KOPT-K1 (cell line): ENCODE data around the gene SAT2.
"Not testable (repeated sequence)": the region's sequence is repeated elsewhere in the genome, so short reads cannot be mapped to it uniquely, and the experiment has no call there.

Experiments used
- H3K27ac ChIP-seq: fragments of 200-600 bp; sonication (generic); 2 replicates; pipeline ENCODE4 v1.5.1; 2016; ENCODE audit warnings: antibody characterized with exemption, mild to moderate bottlenecking, low read depth, low read length; ENCODE audit not compliant: poor library complexity, severe bottlenecking
- H3K36me3 ChIP-seq: fragments of 200-600 bp; sonication (generic); 2 replicates; pipeline ENCODE4 v1.5.1; 2017; ENCODE audit warnings: antibody characterized with exemption, mild to moderate bottlenecking, low read length, moderate library complexity; ENCODE audit not compliant: insufficient read depth
- H3K9me3 ChIP-seq: fragments of 200-600 bp; sonication (generic); 2 replicates; pipeline ENCODE4 v1.5.1; 2017; ENCODE audit warnings: antibody characterized with exemption, low read length, mild to moderate bottlenecking; ENCODE audit not compliant: insufficient read depth, poor library complexity, severe bottlenecking

Gene SAT2

DNA sequence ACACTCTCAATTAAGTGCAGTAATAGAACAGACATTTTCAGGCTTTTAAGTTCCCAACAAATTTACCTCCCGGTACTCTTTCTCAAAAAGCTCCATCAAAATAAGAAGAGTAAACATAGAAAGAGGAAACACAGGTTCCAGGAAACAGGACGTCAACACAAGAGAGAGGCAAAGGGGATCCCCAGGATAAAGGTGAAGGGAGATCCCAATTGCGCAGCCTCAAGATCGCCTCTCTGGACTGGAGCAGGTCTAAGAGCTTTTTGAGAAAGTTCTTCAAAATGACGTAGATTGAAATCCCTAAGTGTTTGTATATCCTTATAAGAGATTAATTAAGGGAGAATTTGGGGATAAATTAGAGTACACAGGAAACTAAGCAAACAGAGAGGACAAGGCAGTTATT lies 9.0 kb downstream of the SAT2 start:
- H3K36me3 ChIP-seq: no peaks in the 10 kb centered on the region
- H3K27ac ChIP-seq: no peak overlapping the region
- no peaks in the 10 kb centered on the region for H3K9me3 ChIP-seq

DNA sequence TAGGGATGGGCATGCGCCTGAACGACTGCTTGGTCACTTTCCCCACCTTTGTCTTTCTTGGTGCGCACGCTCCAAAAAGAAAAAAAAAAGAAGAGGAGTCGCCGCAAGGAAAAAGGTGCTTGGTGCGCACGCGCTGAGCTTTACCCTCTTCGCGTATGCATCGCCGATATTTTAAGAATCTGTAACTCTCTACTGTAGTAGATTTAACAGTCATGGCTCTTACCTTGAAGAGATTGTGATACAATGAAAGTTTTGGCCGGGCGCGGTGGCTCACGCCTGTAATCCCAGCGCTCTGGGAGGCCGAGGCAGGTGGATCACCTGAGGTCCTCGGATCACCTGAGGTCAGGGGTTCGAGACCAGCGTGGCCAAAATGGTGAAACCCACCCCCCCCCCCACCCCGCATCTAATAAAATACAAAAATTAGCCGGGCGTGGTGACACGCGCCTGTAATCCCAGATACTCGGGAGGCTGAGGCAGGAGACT lies 12.3 kb downstream of the SAT2 start:
- H3K36me3 ChIP-seq: peaks cover 22% of the 10 kb centered on the region
- no peaks in the 10 kb centered on the region for H3K9me3 ChIP-seq
- H3K27ac ChIP-seq: peak overlapping the region; percentile 53

DNA sequence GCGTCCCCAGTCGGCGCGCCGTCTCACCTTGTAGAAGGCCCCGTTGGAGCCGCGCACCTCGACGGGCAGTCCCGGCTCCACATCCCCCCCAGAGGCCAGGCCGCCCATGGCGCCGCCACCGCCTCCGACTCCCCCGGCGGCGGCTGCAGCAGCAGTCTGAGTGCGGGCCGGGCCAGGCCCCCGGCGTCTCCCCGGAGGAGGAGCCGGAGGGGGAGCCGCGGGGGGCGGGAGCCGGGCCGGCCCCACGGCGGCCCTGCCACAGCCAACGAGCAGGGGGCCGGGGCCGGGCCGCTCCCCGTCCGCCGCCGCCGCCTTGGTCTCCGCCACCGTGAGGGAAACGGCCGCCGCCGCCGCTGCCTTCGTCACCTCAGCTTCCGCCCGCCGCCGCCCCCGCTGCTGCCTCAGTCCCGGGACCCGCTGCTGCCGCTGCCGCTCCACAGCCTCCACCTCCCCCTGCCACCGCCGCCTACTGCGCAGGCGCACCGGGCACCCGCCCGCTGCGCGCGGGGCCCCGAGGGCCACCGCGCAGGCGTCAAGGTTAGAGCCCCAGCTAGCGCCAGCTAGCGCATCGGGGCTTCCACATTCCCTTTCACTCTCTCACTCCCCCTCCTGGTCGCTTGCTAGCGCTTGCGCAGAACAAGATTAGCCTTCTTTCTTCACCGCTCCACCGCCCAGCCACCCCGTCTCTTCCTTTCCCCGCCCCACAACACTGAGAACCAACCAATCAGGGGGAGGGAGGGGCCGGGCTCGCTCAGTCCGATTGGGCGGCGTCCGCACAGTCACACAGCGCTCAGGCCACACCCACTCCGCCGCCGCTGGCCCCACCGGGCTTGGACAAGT lies 13.0 kb downstream of the SAT2 start, which contains the start of gene FXR2:
Gene FXR2 (minus strand): TSS at position 473 of the 840 bp plus-strand sequence. CDS start 365 bp downstream, at position 108.
- peaks cover 25% of the 10 kb centered on the region for H3K36me3 ChIP-seq
- H3K9me3 ChIP-seq: no peaks in the 10 kb centered on the region
- peak within 1 kb of the TSS; percentile 73 for H3K27ac ChIP-seq

DNA sequence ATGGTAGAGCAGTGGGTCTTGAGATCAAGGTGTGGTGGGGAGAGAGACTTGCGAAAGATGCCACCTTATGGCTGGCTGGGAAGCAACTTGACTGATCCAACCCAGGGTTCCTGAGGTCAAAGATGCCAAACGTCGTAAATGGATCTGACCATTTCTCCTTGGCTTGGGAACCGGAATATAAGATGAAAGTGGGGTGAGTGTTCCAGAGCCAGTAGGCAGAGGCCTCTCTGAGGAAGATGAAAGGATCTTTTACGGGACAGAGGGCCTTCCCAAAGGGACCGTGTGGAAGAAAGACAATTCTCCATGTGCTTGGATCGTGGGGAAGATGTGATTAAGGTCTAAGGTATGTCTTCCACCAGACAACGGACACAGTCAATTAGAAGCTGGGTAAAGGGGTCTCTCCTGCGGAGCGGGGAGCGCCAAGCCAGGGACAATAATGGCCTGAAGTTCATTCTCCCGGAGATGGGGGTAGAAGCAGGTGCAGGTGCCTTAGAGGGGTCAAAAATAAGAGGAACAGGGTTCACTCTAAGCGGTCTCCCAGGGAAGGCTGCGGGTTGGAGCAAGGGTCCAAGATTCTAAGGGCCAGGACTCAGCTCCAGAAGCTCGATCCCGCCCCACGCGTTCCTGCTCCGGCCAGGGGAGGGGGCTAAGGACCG lies 13.7 kb downstream of the SAT2 start:
- H3K36me3 ChIP-seq: peaks cover 25% of the 10 kb centered on the region
- no peaks in the 10 kb centered on the region for H3K9me3 ChIP-seq
- H3K27ac ChIP-seq: peak overlapping the region; percentile 73

DNA sequence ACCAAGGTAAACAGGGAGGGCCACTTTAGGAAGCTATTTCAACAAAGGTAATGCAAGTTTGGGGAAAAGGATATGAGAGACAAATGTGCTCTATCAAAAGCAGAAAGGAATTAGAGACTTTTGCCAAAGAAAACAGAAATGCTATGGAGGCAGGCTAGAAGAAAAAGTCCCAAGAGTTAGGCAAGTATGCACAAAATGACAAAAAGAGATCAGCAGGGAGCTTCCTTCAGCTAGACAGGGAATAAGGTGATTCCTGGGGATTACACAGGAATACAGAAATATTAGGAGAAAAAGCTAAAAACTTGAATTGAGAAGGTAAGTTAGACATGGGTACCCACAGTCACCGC lies 15.4 kb downstream of the SAT2 start:
- Histone ChIP-seq H3K27ac (no peak overlapping the region), H3K36me3 (peaks cover 29% of the 10 kb centered on the region)

DNA sequence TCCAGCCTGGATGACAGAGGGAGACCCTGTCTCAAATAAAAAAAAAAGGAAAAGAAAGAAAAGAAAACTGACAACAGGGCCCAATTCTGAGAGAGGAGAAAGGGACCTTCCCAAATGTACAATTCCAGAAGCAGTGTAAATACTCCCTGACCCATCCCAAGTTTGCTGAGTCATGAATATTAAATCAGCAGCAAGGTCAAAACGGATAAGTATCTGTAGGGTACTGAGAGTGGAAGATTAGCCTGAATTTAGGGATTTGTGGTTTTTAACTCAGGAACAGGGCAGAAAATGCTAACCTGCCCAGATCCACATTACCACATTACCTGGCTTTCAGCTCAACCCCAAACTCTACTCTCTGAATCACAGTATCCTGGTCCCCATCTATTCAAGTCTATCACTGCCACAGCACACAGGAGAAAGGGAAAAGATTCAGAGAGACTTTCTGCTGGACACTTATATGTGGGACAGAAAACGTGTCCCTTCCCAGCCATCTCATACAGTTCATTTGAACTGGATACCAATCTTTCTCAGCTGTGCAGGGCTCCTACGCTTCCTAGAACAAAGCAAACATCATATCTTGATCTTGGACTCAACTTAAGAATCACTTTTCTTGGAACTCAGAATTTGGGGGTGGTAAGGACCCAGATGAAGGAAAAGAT lies 15.9 kb downstream of the SAT2 start:
- H3K36me3 ChIP-seq: peaks cover 29% of the 10 kb centered on the region
- no peak overlapping the region for H3K27ac ChIP-seq
- H3K9me3 ChIP-seq: no peaks in the 10 kb centered on the region

More for the DNA sequence above, 15.4 kb downstream of the SAT2 start:
- no peaks in the 10 kb centered on the region for H3K9me3 ChIP-seq

DNA sequence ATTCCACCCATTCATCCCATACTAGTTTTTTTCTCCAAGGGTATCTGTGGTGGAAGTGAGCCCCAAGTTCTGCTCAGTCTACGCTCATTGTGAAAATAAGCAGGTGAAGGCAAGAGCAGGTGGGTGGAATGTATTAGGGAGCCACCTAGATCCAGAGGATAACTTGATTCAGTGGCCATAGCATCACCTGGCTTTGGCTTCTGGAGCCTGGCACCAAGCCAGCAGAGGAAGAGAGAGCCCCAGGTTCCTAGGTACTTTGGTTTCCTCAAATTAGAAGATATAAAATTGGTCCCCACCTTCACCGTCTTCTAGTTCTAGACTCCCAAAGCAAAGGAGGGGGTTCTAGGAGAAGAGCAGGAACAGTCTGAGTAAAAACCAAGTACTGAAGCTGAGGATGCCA lies 17.0 kb downstream of the SAT2 start:
- no peak overlapping the region for H3K27ac ChIP-seq
- no peaks in the 10 kb centered on the region for H3K9me3 ChIP-seq
- H3K36me3 ChIP-seq: peaks cover 37% of the 10 kb centered on the region

DNA sequence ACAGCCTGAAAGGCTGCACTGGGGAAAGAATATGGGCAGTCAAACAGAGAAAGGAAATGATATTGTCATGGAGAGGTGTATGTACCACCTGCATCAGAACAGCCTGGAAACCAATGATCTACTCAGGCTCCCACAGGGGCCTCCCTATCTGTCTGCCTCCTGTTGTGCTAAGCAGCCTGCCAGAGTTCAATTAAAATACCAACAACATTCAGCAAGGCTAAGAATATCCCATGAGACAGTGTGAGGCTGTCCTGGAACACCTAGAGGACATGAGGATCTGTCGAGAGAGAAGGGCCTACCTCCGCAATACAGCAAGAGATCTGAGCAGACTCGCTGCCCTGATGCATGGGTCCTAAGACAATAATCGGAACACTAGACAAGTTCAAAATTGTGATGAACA lies 21.3 kb downstream of the SAT2 start:
- H3K36me3 ChIP-seq: peaks cover 68% of the 10 kb centered on the region
- no peaks in the 10 kb centered on the region for H3K9me3 ChIP-seq

DNA sequence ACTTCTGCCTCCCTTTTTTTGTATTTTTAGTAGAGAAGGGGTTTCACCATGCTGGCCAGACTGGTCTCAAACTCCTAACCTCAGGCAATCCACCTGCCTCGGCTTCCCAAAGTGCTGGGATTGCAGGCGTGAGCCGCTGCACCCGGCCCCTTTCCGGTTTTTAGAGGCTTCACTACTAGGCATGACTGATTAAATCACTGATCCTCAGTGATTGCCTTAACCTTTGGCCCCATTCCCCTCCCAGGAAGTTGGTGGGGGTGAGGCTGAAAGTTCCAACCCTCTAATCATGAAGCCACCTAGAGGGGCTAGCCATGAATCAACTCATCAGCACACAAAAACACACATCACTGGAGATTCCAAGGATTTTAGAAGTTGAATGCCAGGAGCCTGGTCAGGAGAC lies 30.1 kb downstream of the SAT2 start:
- not testable (repeated sequence) for H3K9me3 ChIP-seq, H3K27ac ChIP-seq
- peaks cover 94% of the 10 kb centered on the region for H3K36me3 ChIP-seq

More for the DNA sequence above, 21.3 kb downstream of the SAT2 start:
- H3K27ac ChIP-seq: no peak overlapping the region

DNA sequence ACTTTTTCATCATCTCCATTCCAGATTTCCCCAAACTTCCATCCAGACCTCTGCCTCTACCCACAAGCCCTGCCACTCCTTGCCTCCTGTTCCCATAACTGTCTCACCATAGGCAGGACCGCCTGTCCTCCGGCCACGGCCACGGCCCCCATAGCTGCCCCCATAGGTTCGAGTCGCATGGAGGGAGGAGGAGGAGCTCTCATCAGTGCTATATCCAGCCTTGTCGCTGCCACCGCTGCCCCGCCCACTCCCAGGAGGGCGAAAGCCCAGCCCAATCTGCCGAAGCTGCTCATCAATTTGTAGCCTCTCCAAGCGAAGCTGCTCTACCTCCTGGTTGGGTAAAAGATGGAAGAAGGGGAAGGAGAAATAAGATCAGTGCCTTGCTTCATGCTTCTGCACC lies 34.3 kb downstream of the SAT2 start:
- no peak overlapping the region for H3K27ac ChIP-seq
- H3K36me3 ChIP-seq: peaks cover 94% of the 10 kb centered on the region

DNA sequence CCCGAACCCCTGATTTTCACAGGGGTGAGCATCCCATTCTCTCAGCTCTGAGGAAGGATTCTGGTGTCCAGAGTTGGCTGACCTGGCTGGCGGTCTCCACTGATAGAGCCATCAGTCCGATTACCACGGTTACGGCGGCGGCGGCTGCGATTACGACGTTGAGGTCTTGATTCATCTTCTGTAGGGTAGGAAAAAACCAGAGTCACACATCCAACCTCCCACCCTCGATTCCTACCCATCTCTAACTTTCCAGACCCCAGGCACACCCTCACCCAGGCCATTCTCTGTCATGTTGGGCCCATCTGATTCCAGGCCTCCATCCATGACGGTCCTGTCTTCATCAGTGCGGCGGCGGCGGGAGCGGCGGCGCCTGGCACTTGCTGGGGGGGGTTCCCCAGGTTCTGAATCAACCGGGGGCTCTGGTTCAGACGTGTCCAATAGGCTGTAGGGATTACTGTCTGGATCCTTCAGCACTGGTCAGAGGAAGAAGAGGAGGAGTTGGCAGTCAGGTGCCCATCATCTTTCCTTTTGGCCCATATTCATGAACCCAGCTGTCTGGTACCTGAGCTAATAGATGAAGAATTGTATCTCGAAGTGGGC lies 35.1 kb downstream of the SAT2 start:
- Histone ChIP-seq H3K36me3 (peaks cover 100% of the 10 kb centered on the region), H3K27ac (no peak overlapping the region), H3K9me3 (no peaks in the 10 kb centered on the region)

More for the DNA sequence above, 34.3 kb downstream of the SAT2 start:
- H3K9me3 ChIP-seq: no peaks in the 10 kb centered on the region

DNA sequence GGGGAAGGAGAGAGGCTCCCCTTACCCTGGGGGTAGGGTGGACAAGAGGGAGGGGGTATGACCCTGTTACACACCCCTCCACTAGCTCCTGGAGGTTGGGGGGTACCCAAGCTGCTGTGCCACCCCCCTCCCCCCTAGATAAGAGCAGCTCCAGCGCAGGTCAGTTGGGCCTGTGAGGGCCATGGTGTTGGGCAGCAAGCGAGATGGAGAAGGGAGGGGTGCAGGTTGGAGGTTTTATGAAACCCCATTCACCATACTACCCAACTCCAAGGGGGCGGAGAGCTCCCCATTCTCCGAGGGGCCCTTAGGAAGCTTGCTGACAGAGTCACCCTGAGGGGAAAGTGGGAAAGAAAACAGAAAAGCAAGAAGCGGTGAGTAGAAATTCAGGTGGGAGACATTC lies 36.0 kb downstream of the SAT2 start:
- Histone ChIP-seq H3K36me3 (peaks cover 100% of the 10 kb centered on the region), H3K27ac (no peak overlapping the region), H3K9me3 (no peaks in the 10 kb centered on the region)

DNA sequence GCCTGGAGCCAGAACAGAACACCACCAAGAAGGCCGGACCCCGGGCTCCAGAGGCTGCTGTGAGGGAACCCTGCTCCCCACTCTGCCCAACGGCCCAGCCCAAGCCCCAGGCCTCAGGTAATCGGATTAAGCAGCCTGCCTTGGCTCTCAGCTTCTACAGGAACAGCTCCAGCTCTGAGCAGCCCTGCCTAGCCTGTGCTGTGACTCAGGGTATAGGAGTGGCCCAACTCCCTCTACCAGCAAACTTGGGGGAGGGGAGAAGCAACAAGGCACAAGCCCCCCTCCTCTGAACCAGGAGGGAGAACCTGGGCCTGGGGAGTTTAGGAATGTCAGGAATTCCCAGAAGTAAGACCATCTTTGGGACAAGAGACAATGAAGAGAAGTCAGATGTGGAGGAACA lies 36.9 kb downstream of the SAT2 start:
- Histone ChIP-seq H3K27ac (no peak overlapping the region), H3K36me3 (peaks cover 99% of the 10 kb centered on the region)

DNA sequence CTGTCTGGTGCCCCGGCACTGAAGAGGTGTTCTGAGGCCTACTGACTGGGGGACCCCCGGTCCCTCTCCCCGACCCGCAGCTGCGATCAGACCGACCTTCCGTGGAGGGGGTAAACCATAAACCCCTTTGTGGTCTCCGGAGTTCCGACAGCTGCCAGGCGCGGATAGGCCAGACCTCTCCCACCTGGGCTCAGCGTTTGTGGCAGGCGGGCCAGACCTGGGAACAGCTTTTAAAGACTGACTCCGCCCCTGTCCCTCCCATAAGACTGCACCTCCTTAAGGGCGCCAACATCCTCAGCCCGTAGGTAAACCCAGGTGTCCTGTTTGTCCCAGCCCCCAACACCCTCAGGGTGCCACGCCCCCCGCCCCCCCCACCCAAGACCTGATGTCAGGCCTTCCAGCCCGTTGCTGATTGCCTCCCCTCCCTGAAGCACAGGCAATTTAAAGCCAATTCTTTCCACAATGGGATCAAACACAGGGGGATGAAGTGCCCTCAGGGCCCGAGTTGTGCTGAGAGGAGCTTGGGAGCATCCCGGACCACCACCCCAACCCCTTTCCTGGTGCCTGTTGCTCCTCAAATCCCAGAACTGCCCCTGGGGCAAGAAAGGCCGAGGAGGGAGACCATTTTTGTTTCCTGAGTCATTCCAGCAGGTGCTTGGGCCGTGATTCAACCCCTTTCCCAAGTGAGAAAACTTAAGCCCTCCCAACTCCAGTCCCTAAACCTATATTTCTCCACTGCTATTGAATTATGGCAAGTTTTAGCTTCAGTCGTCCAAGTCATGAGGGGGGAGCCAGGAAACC lies 37.5 kb downstream of the SAT2 start, which contains the start of gene SOX15:
Gene SOX15 (minus strand): TSS at position 204 of the 801 bp plus-strand sequence. CDS start 418 bp downstream, outside the sequence.
- no peaks in the 10 kb centered on the region for H3K9me3 ChIP-seq
- no peak within 1 kb of the TSS for H3K27ac ChIP-seq
- H3K36me3 ChIP-seq: peaks cover 95% of the 10 kb centered on the region

More for the DNA sequence above, 36.9 kb downstream of the SAT2 start:
- no peaks in the 10 kb centered on the region for H3K9me3 ChIP-seq
